Stimulated activated CD4-positive, alpha-beta T cell treated with anti-CD3 and anti-CD28 coated beads, TNF-alpha, amount 100 ng/mL, for 48 hours (primary cell): ENCODE data around the gene PCYT1B.
"Not testable (repeated sequence)": the region's sequence is repeated elsewhere in the genome, so short reads cannot be mapped to it uniquely, and the experiment has no call there.

Source experiments
- DNase-seq, 3 donors: peaks; one replicate each; pipeline ENCODE4 v3.0.0-alpha.2; 2020; ENCODE audit warnings: low read depth in 3 of 3

The PCYT1B gene

GRCh38 chrX:24647257-24648058 lies at the start of gene PCYT1B:
PCYT1B (minus strand) TSS chrX:24647347; CDS start chrX:24647105, 242 bp downstream.
- peak; percentile 23 to 45 (median 41) for DNase-seq

GRCh38 chrX:24696294-24696693 lies 49.1 kb upstream of the PCYT1B start:
- DNase-seq = no peak

GRCh38 chrX:24694825-24695224 lies 47.7 kb upstream of the PCYT1B start:
- no peak for DNase-seq

GRCh38 chrX:24693453-24694202 lies 46.5 kb upstream of the PCYT1B start, which contains the start of gene POLA1:
POLA1 (plus strand) TSS chrX:24693918; CDS start chrX:24693962, 44 bp downstream.
- peak; percentile 63 to 81 (median 72) for DNase-seq

- no peak for DNase-seq
These were observed 45.2 kb upstream of the PCYT1B start for GRCh38 chrX:24692305-24692704.

- DNase-seq = no peak
These were observed 36.9 kb upstream of the PCYT1B start for GRCh38 chrX:24684048-24684447.

- peak in 2 of 3 donors; percentile 14 to 38 for DNase-seq
These were observed 35.7 kb upstream of the PCYT1B start for GRCh38 chrX:24682739-24683432.

GRCh38 chrX:24676403-24677024 lies 29.4 kb upstream of the PCYT1B start:
- DNase-seq = no peak

- no peak for DNase-seq
These were observed 26.3 kb upstream of the PCYT1B start for GRCh38 chrX:24673424-24673823.

GRCh38 chrX:24672701-24673190 lies 25.6 kb upstream of the PCYT1B start:
- no peak for DNase-seq

- DNase-seq = no peak
These were observed 21.0 kb upstream of the PCYT1B start for GRCh38 chrX:24668111-24668510.

- DNase-seq = no peak
These were observed 15.2 kb upstream of the PCYT1B start for GRCh38 chrX:24662352-24662751.

GRCh38 chrX:24661292-24661691 lies 14.1 kb upstream of the PCYT1B start:
- DNase-seq = no peak

- no peak for DNase-seq
These were observed 12.5 kb upstream of the PCYT1B start for GRCh38 chrX:24659646-24660045.

GRCh38 chrX:24659106-24659505 lies 12.0 kb upstream of the PCYT1B start:
- DNase-seq = no peak

- DNase-seq = no peak
These were observed 11.3 kb upstream of the PCYT1B start for GRCh38 chrX:24658421-24658820.

GRCh38 chrX:24657671-24658386 lies 10.7 kb upstream of the PCYT1B start:
- no peak for DNase-seq

GRCh38 chrX:24655679-24656078 lies 8.5 kb upstream of the PCYT1B start:
- DNase-seq = not testable (repeated sequence)

GRCh38 chrX:24651783-24652182 lies 4.6 kb upstream of the PCYT1B start:
- no peak for DNase-seq

GRCh38 chrX:24648495-24648894 lies 1.3 kb upstream of the PCYT1B start:
- no peak for DNase-seq

GRCh38 chrX:24646745-24647182 lies 383 bp downstream of the PCYT1B start:
- no peak for DNase-seq
